HUES6 (cell line): ENCODE measurements around the gene ARMH2.
"Not testable (repeated sequence)": the region's sequence is repeated elsewhere in the genome, so short reads cannot be mapped to it uniquely, and the experiment has no call there.

Source experiments
- H3K27ac ChIP-seq: 2 replicates; pipeline ENCODE4 v1.7.0; 2013; ENCODE audit warnings: low read depth, mild to moderate bottlenecking, low read length, inconsistent platforms
- H3K27me3 ChIP-seq: 2 replicates; pipeline ENCODE4 v1.6.1; 2013; ENCODE audit warnings: low read length; ENCODE audit not compliant: control insufficient read depth, insufficient read depth
- H3K36me3 ChIP-seq: 2 replicates; pipeline ENCODE4 v1.6.1; 2013; ENCODE audit warnings: low read length; ENCODE audit not compliant: control insufficient read depth, insufficient read depth
- H3K4me1 ChIP-seq: 2 replicates; pipeline ENCODE4 v1.6.1; 2013; ENCODE audit warnings: low read length; ENCODE audit not compliant: control insufficient read depth, insufficient read depth
- H3K4me3 ChIP-seq: 2 replicates; pipeline ENCODE4 v1.5.1; 2013; ENCODE audit warnings: low read depth, low read length
- H3K9ac ChIP-seq: one replicate; pipeline ENCODE4 v1.6.1; 2013; ENCODE audit warnings: mild to moderate bottlenecking, low read length
- H3K9me3 ChIP-seq: 2 replicates; pipeline ENCODE4 v1.6.1; 2013; ENCODE audit warnings: low read depth, low read length; ENCODE audit not compliant: control insufficient read depth, insufficient read depth

Gene ARMH2

DNA sequence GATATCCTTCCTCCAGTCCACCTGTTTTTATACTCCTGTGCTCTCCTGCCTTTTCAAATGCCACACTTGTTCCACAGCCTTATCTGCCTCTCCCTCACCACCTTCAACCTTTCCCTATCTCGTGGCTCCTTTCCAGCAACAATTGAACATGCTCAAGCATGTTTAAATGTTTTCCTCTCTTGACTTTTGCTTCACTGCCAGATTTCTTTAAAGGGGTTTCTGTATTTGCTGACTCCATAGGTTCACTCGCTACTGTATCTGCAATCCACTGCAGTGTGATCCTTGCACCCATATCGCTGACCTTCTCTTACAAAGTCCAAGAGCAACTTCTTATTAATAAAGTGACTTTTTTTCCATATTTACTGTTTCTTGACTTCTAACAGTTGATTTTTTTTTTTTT, 35.1 kb downstream of the ARMH2 start:
- no peak overlapping the region for H3K9ac ChIP-seq

GRCh38 chr6:24761851-24762250, 36.9 kb downstream of the ARMH2 start:
- H3K36me3 ChIP-seq, result no peaks in the 10 kb centered on the region
- H3K4me3 ChIP-seq, result no peak overlapping the region
- H3K27ac ChIP-seq, result no peak overlapping the region
- H3K4me1 ChIP-seq, result peaks cover 6% of the 10 kb centered on the region; the same call in 1 of the 2 replicates
- no peak overlapping the region for H3K9ac ChIP-seq
- no peaks in the 10 kb centered on the region for H3K9me3 ChIP-seq
- H3K27me3 ChIP-seq, result no peaks in the 10 kb centered on the region

More for the DNA sequence above, 35.1 kb downstream of the ARMH2 start:
- peaks cover 6% of the 10 kb centered on the region; the same call in 1 of the 2 replicates for H3K4me1 ChIP-seq
- H3K27ac ChIP-seq, result no peak overlapping the region
- no peaks in the 10 kb centered on the region for H3K27me3 ChIP-seq
- no peaks in the 10 kb centered on the region for H3K9me3 ChIP-seq
- H3K4me3 ChIP-seq, result no peak overlapping the region
- no peaks in the 10 kb centered on the region for H3K36me3 ChIP-seq

GRCh38 chr6:24761193-24761835, 37.4 kb downstream of the ARMH2 start:
- no peaks in the 10 kb centered on the region for H3K9me3 ChIP-seq
- no peak overlapping the region for H3K27ac ChIP-seq
- no peaks in the 10 kb centered on the region for H3K36me3 ChIP-seq
- H3K27me3 ChIP-seq, result no peaks in the 10 kb centered on the region
- no peak overlapping the region for H3K4me3 ChIP-seq
- H3K9ac ChIP-seq, result no peak overlapping the region
- peaks cover 6% of the 10 kb centered on the region; the same call in 1 of the 2 replicates for H3K4me1 ChIP-seq

DNA sequence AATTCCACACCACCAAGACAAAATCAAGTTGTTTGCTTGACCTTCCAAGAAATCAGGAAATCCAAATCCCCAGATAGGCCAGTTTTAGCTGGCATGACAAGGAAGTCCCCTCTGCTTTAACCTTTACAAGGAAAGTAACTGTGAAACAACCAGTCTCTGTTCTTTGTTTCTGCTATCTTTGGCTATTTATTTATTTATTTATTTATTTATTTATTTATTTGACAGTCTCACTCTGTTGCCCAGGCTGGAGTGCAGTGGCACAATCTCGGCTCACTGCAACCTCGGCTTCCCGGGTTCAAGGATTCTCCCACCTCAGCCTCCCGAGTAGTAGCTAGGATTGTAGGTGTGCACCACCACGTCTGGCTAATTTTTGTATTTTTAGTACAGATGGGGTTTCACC, 38.5 kb downstream of the ARMH2 start:
- Histone ChIP-seq H3K36me3 (no peaks in the 10 kb centered on the region), H3K9me3 (0 out of 2 replicates have a peak, but pooled peaks cover 1% of the 10 kb centered on the region), H3K27ac (no peak overlapping the region), H3K4me1 (peaks cover 6% of the 10 kb centered on the region; the same call in 1 of the 2 replicates), H3K9ac (no peak overlapping the region), H3K4me3 (no peak overlapping the region), H3K27me3 (no peaks in the 10 kb centered on the region)

- no peak overlapping the region for H3K9ac ChIP-seq
- H3K9me3 ChIP-seq, result 0 out of 2 replicates have a peak, but pooled peaks cover 4% of the 10 kb centered on the region
- H3K27ac ChIP-seq, result no peak overlapping the region
- no peaks in the 10 kb centered on the region for H3K36me3 ChIP-seq
- H3K4me3 ChIP-seq, result no peak overlapping the region
- H3K27me3 ChIP-seq, result no peaks in the 10 kb centered on the region
- H3K4me1 ChIP-seq, result peaks cover 6% of the 10 kb centered on the region; the same call in 1 of the 2 replicates
Measured at GRCh38 chr6:24759718-24760117, 39.0 kb downstream of the ARMH2 start.

DNA sequence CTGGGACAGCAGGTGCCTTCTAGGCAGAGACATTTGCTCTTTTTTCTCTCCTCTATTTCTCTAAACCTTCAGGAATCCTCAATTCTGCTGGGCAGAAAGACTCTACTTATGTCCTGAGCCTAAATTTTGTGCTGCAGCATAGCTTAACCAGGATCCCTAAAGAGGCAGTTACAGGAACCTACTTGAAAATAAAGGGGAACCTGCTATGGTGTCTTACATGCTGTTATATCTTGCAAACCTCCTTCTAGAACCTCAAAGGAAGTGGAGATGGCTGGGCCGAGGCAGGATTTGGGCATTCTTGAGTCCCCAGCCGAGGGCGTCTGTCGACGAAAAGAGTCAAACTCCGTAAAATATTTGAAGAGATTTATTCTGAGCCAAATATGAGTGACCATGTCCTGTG, 41.1 kb downstream of the ARMH2 start:
- H3K9me3 ChIP-seq, result peaks cover 9% of the 10 kb centered on the region; the same call in 1 of the 2 replicates
- H3K27me3 ChIP-seq, result no peaks in the 10 kb centered on the region
- H3K9ac ChIP-seq, result no peak overlapping the region
- H3K36me3 ChIP-seq, result no peaks in the 10 kb centered on the region
- no peak overlapping the region for H3K4me3 ChIP-seq
- peaks cover 6% of the 10 kb centered on the region; the same call in 1 of the 2 replicates for H3K4me1 ChIP-seq
- H3K27ac ChIP-seq, result no peak overlapping the region

- H3K27ac ChIP-seq, result no peak overlapping the region
- H3K9ac ChIP-seq, result no peak overlapping the region
- no peaks in the 10 kb centered on the region for H3K36me3 ChIP-seq
- no peaks in the 10 kb centered on the region for H3K27me3 ChIP-seq
- H3K4me1 ChIP-seq, result no peaks in the 10 kb centered on the region
- H3K9me3 ChIP-seq, result peaks cover 9% of the 10 kb centered on the region; the same call in 1 of the 2 replicates
- no peak overlapping the region for H3K4me3 ChIP-seq
Measured at GRCh38 chr6:24755279-24755678, 43.4 kb downstream of the ARMH2 start.

- H3K9me3 ChIP-seq, H3K4me1 ChIP-seq, H3K9ac ChIP-seq, H3K36me3 ChIP-seq, H3K27me3 ChIP-seq, H3K4me3 ChIP-seq, H3K27ac ChIP-seq: not testable (repeated sequence)
Measured at GRCh38 chr6:24754378-24754777, 44.3 kb downstream of the ARMH2 start.

DNA sequence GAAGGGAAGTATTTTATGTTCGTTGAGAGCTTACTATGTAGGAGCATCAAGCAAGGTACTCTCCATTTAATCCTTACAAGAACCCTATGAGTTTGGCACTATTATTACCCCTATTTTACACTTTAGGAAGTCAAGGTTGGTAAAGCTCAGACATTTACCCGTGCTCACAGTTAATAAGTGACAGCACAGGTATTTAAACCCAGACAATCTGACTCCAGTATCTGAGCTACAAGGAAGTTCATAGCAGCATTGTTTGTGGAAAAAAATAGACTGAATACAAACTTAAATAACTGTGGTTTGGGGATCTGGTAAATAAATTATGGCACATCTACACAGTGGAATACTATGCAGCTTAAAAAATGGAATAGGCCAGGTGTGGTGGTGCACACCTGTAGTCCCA, 45.2 kb downstream of the ARMH2 start:
- Histone ChIP-seq H3K4me1 (no peaks in the 10 kb centered on the region), H3K27ac (no peak overlapping the region), H3K36me3 (no peaks in the 10 kb centered on the region), H3K27me3 (no peaks in the 10 kb centered on the region), H3K9ac (no peak overlapping the region), H3K4me3 (no peak overlapping the region), H3K9me3 (peaks cover 9% of the 10 kb centered on the region; the same call in 1 of the 2 replicates)

GRCh38 chr6:24752917-24753492, 45.7 kb downstream of the ARMH2 start:
- H3K36me3 ChIP-seq, result no peaks in the 10 kb centered on the region
- H3K9ac ChIP-seq, result no peak overlapping the region
- H3K4me1 ChIP-seq, result no peaks in the 10 kb centered on the region
- H3K9me3 ChIP-seq, result peaks cover 9% of the 10 kb centered on the region; the same call in 1 of the 2 replicates
- no peak overlapping the region for H3K27ac ChIP-seq
- H3K4me3 ChIP-seq, result no peak overlapping the region
- H3K27me3 ChIP-seq, result no peaks in the 10 kb centered on the region

GRCh38 chr6:24752503-24752902, 46.2 kb downstream of the ARMH2 start:
- Histone ChIP-seq H3K4me3 (no peak overlapping the region), H3K27me3 (no peaks in the 10 kb centered on the region), H3K4me1 (no peaks in the 10 kb centered on the region), H3K36me3 (no peaks in the 10 kb centered on the region), H3K9ac (no peak overlapping the region), H3K9me3 (peaks cover 9% of the 10 kb centered on the region; the same call in 1 of the 2 replicates), H3K27ac (no peak overlapping the region)
